ENCODE results near the gene KRT83.

Gene KRT83

GRCh38 chr12:52264435-52264825 is 56.8 kb downstream of the KRT83 start:
- Mint-ChIP-seq H3K9me3 (no peaks in the 10 kb centered on the region), H3K27me3 (peaks cover 21% of the 10 kb centered on the region), H3K4me3 (no peak overlapping the region), H3K36me3 (ENCODE audit: low read depth) (no peaks in the 10 kb centered on the region), H3K4me1 (peaks cover 8% of the 10 kb centered on the region), H3K27ac (no peak overlapping the region)
- no peak for DNase-seq
- no peak for ATAC-seq
